Measurements from ENCODE around the gene CDH4. TPM values are rescaled to one million over a fixed set of nuclear protein-coding genes. Genes with fewer than 3 reads are reported as not detected.

The CDH4 gene
- total RNA-seq, 1 experiment from 2014 or later: not detected

GRCh38 chr20:61609461-61609860 is 357.4 kb downstream of the CDH4 start:
- H3K4me3 Mint-ChIP-seq (ENCODE audit: unreplicated experiment): no peak overlapping the region
- H3K27me3 ChIP-seq (replicated peaks; ENCODE audit: control insufficient read depth, insufficient read depth, low read length): no peaks in the 10 kb centered on the region
- TF ChIP-seq, protein P1, sequence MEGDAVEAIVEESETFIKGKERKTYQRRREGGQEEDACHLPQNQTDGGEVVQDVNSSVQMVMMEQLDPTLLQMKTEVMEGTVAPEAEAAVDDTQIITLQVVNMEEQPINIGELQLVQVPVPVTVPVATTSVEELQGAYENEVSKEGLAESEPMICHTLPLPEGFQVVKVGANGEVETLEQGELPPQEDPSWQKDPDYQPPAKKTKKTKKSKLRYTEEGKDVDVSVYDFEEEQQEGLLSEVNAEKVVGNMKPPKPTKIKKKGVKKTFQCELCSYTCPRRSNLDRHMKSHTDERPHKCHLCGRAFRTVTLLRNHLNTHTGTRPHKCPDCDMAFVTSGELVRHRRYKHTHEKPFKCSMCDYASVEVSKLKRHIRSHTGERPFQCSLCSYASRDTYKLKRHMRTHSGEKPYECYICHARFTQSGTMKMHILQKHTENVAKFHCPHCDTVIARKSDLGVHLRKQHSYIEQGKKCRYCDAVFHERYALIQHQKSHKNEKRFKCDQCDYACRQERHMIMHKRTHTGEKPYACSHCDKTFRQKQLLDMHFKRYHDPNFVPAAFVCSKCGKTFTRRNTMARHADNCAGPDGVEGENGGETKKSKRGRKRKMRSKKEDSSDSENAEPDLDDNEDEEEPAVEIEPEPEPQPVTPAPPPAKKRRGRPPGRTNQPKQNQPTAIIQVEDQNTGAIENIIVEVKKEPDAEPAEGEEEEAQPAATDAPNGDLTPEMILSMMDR (IDR thresholded peaks at IDR 0.05; ENCODE audit: insufficient read depth in 1 of 2, low read depth in 1 of 2, low read length in 1 of 2, severe bottlenecking in 1 of 2, unreplicated experiment in 1 of 2): no peak
- no TSS peak for BruUV-seq (replicated peaks)
- no peak for DNase-seq
- H3K4me1 Mint-ChIP-seq (ENCODE audit: low read depth, unreplicated experiment): no peaks in the 10 kb centered on the region
- peaks cover 30% of the 10 kb centered on the region for H3K9me3 Mint-ChIP-seq (ENCODE audit: unreplicated experiment)
- H3K36me3 Mint-ChIP-seq (ENCODE audit: insufficient read depth, unreplicated experiment): no peaks in the 10 kb centered on the region
- intact Hi-C loops (cut with micrococcal nuclease; ENCODE audit: unreplicated experiment): no loop called here
- no peak overlapping the region for H3K4me3 ChIP-seq (ENCODE audit: low read depth, low read length)
- peaks cover 15% of the 10 kb centered on the region for H3K9me3 ChIP-seq
- H3K27ac Mint-ChIP-seq (ENCODE audit: unreplicated experiment): no peak overlapping the region
- ChIA-PET CTCF (no interaction called here), POLR2A (no interaction called here)
- no peaks in the 10 kb centered on the region for H3K4me1 ChIP-seq
- H3K36me3 ChIP-seq (ENCODE audit: control insufficient read depth, insufficient read depth, low read length): no peaks in the 10 kb centered on the region
- H3K27me3 Mint-ChIP-seq (ENCODE audit: insufficient read depth, unreplicated experiment): peaks cover 26% of the 10 kb centered on the region

DNA sequence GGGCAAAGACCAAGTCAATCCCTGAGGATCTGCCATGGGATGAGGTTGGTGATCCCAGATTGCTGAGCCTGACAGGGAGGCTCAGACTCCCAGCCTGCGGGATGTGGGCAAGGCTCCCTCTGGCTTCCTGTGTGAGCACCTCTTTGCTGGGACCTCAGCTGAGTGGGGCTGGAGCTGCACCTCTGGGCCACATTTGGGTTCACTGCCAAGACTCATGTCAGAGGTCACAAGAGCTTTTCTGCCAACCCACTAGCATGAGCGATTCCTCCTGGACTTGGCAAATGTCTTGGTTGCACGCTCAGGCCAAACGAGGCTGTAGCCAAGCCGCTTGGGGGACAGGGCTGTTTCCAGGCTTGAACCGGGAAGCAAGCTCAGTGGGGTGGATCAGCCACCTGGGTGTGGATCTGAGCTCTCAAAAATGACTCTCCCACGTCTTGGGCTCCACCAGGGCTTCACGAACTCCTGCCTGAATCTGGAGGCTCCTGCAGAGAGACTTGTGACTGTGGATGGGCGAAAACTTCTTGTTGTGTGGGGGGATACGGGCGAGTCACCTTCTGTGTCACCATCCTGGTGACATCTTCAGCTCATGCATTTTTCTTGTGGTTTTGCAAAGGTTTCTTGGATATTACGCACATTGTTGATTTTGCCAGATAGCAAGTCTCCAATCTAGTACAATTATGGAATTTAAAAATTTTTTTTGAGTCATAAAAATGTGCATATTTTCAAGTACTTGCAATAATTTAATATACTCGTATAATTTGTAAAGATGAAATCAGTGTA is 359.5 kb downstream of the CDH4 start:
- Mint-ChIP-seq H3K9me3 (ENCODE audit: unreplicated experiment) (peaks cover 18% of the 10 kb centered on the region), H3K27ac (ENCODE audit: unreplicated experiment) (no peak overlapping the region), H3K27me3 (ENCODE audit: insufficient read depth, unreplicated experiment) (peaks cover 24% of the 10 kb centered on the region), H3K4me3 (ENCODE audit: unreplicated experiment) (no peak overlapping the region), H3K4me1 (ENCODE audit: low read depth, unreplicated experiment) (no peaks in the 10 kb centered on the region), H3K36me3 (ENCODE audit: insufficient read depth, unreplicated experiment) (no peaks in the 10 kb centered on the region)
- no peaks in the 10 kb centered on the region for H3K36me3 ChIP-seq (ENCODE audit: control insufficient read depth, insufficient read depth, low read length)
- H3K9me3 ChIP-seq: peaks cover 15% of the 10 kb centered on the region
- intact Hi-C loops (cut with micrococcal nuclease; ENCODE audit: unreplicated experiment): no loop called here
- POLR2A ChIA-PET: no interaction called here
- no peaks in the 10 kb centered on the region for H3K4me1 ChIP-seq
- H3K27me3 ChIP-seq (replicated peaks; ENCODE audit: control insufficient read depth, insufficient read depth, low read length): no peaks in the 10 kb centered on the region
- TF ChIP-seq, protein P1 (IDR thresholded peaks at IDR 0.05; ENCODE audit: insufficient read depth in 1 of 2, low read depth in 1 of 2, low read length in 1 of 2, severe bottlenecking in 1 of 2, unreplicated experiment in 1 of 2): no peak
- DNase-seq: no peak
- CTCF ChIA-PET: no interaction called here
- BruUV-seq (replicated peaks): no TSS peak
- H3K4me3 ChIP-seq (ENCODE audit: low read depth, low read length): no peak overlapping the region

DNA sequence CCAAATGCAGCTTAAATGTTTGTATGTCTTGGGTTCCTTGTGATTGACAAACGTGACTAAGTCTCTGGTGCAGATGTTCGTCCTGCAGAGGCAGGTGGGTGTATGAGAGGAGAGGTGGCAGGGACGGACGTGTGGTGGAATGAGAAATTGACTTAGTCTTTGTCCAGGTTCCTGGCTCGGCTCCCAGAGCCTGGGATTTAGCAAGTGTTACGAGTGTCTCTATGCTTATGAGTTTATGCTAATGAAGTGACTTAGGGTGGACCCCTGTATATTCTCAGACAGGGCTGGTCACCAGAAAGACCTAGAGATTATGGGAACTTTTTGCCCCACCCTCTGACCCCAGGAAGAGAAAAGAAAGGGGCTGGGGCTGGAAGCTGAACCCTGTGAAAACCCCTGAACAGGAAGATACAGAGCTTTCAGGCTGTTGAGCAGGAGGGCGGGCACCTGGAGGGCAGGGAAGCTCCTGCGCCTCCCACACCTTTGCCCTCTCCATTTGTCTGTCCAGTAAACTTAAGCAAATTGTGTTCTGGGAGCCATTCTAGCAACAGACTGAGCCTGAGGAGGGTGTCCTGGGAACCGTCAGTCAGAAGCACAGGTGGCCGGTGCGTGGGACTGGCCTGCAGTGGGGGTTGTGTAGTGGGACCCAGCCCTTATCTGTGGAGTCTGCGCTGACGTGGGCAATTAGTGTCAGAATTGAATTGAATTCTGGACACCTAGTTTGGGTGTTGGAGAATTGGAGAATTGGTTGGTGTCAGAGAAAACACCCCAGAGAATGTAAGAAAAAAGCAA is 362.1 kb downstream of the CDH4 start:
- TF ChIP-seq, protein P1 (IDR thresholded peaks at IDR 0.05; ENCODE audit: insufficient read depth in 1 of 2, low read depth in 1 of 2, low read length in 1 of 2, severe bottlenecking in 1 of 2, unreplicated experiment in 1 of 2): no peak
- no peaks in the 10 kb centered on the region for H3K27me3 ChIP-seq (replicated peaks; ENCODE audit: control insufficient read depth, insufficient read depth, low read length)
- no peaks in the 10 kb centered on the region for H3K36me3 ChIP-seq (ENCODE audit: control insufficient read depth, insufficient read depth, low read length)
- intact Hi-C loops (cut with micrococcal nuclease; ENCODE audit: unreplicated experiment): no loop called here
- no peak overlapping the region for H3K27ac Mint-ChIP-seq (ENCODE audit: unreplicated experiment)
- no peaks in the 10 kb centered on the region for H3K4me1 ChIP-seq
- BruUV-seq (replicated peaks): no TSS peak
- POLR2A ChIA-PET: no interaction called here
- H3K27me3 Mint-ChIP-seq (ENCODE audit: insufficient read depth, unreplicated experiment): peaks cover 24% of the 10 kb centered on the region
- CTCF ChIA-PET: no interaction called here
- H3K36me3 Mint-ChIP-seq (ENCODE audit: insufficient read depth, unreplicated experiment): no peaks in the 10 kb centered on the region
- no peak overlapping the region for H3K4me3 Mint-ChIP-seq (ENCODE audit: unreplicated experiment)
- peaks cover 18% of the 10 kb centered on the region for H3K9me3 Mint-ChIP-seq (ENCODE audit: unreplicated experiment)
- no peaks in the 10 kb centered on the region for H3K4me1 Mint-ChIP-seq (ENCODE audit: low read depth, unreplicated experiment)
- no peak overlapping the region for H3K4me3 ChIP-seq (ENCODE audit: low read depth, low read length)
- peaks cover 19% of the 10 kb centered on the region for H3K9me3 ChIP-seq
- DNase-seq: no peak
